ENCODE results near the gene RABEP2. TPM values are rescaled to one million over a fixed set of nuclear protein-coding genes. Genes with fewer than 3 reads are reported as not detected.

The RABEP2 gene
- total RNA-seq, 1 experiment from 2014 or later: 17.5 TPM

DNA sequence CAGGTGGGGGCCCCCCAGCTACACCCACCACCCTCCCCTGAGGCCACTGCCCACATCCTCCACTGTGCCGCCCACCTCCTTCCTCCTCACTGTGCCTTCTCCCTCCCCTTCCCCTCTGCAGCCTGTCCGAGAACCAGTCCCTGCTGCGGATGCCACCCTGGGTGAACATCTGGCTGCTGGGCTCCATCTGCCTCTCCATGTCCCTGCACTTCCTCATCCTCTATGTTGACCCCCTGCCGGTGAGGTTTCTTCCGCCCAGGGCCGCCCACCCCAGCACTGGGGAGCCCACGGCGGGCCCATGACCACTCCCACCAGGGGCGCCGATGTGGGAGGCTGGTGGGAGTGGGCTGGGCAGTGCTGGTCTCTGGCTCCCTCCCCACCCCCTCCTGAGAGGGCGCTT, 22.1 kb downstream of the RABEP2 start:
- no peaks in the 10 kb centered on the region for H4K20me1 ChIP-seq (ENCODE audit: control insufficient read depth, insufficient read depth, insufficient read length)
- no peaks in the 10 kb centered on the region for H3K27me3 Mint-ChIP-seq (ENCODE audit: low read depth)
- no peak overlapping the region for H3K9ac ChIP-seq (ENCODE audit: extremely low read depth, insufficient read length, low read length)
- H2BK20ac ChIP-seq (ENCODE audit: low read depth, low read length, poor library complexity, severe bottlenecking): no peak overlapping the region
- no peak overlapping the region for H2AK5ac ChIP-seq (ENCODE audit: insufficient read length, low read length)
- no peak overlapping the region for H3K56ac ChIP-seq (ENCODE audit: insufficient read length, low read depth, low read length)
- H3K4me2 ChIP-seq (ENCODE audit: insufficient read depth, insufficient read length, low read length): no peak overlapping the region
- no peaks in the 10 kb centered on the region for H3K9me3 Mint-ChIP-seq
- H3K27me3 ChIP-seq (ENCODE audit: insufficient read depth, low read length): no peaks in the 10 kb centered on the region
- no peak overlapping the region for H3K23ac ChIP-seq (ENCODE audit: insufficient read length, low read depth, low read length)
- no CpG with 5 or more reads among the region's 11 CpGs for WGBS (ENCODE audit: extremely low coverage, insufficient read length, low lambda C conversion rate)
- peaks cover 0 to 2% (median 0%) of the 10 kb centered on the region in 3 experiments; a peak in 1 of 7 replicates for H3K36me3 Mint-ChIP-seq (ENCODE audit: insufficient read depth in 1 of 3, low read depth in 3 of 3)
- H3T11ph ChIP-seq (ENCODE audit: low read length): no peak overlapping the region
- no peak overlapping the region for H3K4ac ChIP-seq (ENCODE audit: low read depth, low read length)
- H2BK12ac ChIP-seq (ENCODE audit: insufficient read length, low read depth, low read length): no peak overlapping the region
- no peaks in the 10 kb centered on the region; a peak in 1 of 4 replicates for H3K4me1 Mint-ChIP-seq
- no peak overlapping the region for H4K8ac ChIP-seq (replicated peaks; ENCODE audit: insufficient read length, low read depth, low read length)
- no peak overlapping the region for H3K14ac ChIP-seq (ENCODE audit: insufficient read depth, low read length)
- DNase-seq: no peak
- H3K18ac ChIP-seq (ENCODE audit: insufficient read length, low read depth, low read length): no peak overlapping the region
- H2AFZ ChIP-seq (ENCODE audit: low read length): no peak overlapping the region
- H3K27ac ChIP-seq (ENCODE audit: insufficient read length, low read depth, low read length): no peak overlapping the region
- no peaks in the 10 kb centered on the region for H3K23me2 ChIP-seq (ENCODE audit: insufficient read length, low read depth, low read length, poor library complexity, severe bottlenecking)
- no peaks in the 10 kb centered on the region for H3K4me1 ChIP-seq (ENCODE audit: insufficient read depth, low read length)
- H3K9me3 ChIP-seq (ENCODE audit: control insufficient read depth, low read depth, low read length): no peaks in the 10 kb centered on the region
- H3K79me1 ChIP-seq (ENCODE audit: insufficient read depth, low read depth, low read length, poor library complexity, severe bottlenecking): no peaks in the 10 kb centered on the region
- H4K91ac ChIP-seq (ENCODE audit: insufficient read length, low read depth, low read length): no peak overlapping the region
- H2BK120ac ChIP-seq (ENCODE audit: low read depth, low read length, poor library complexity, severe bottlenecking): no peak overlapping the region
- no peak overlapping the region for H3K27ac Mint-ChIP-seq
- H2BK5ac ChIP-seq (ENCODE audit: insufficient read length, low read length): no peak overlapping the region
- no peak overlapping the region for H2BK15ac ChIP-seq (ENCODE audit: low read depth, low read length)
- no peak overlapping the region; a peak in 1 of 5 replicates for H3K4me3 Mint-ChIP-seq
- no peaks in the 10 kb centered on the region for H3K79me2 ChIP-seq (ENCODE audit: insufficient read depth, low read length)
- TF ChIP-seq, protein P1, sequence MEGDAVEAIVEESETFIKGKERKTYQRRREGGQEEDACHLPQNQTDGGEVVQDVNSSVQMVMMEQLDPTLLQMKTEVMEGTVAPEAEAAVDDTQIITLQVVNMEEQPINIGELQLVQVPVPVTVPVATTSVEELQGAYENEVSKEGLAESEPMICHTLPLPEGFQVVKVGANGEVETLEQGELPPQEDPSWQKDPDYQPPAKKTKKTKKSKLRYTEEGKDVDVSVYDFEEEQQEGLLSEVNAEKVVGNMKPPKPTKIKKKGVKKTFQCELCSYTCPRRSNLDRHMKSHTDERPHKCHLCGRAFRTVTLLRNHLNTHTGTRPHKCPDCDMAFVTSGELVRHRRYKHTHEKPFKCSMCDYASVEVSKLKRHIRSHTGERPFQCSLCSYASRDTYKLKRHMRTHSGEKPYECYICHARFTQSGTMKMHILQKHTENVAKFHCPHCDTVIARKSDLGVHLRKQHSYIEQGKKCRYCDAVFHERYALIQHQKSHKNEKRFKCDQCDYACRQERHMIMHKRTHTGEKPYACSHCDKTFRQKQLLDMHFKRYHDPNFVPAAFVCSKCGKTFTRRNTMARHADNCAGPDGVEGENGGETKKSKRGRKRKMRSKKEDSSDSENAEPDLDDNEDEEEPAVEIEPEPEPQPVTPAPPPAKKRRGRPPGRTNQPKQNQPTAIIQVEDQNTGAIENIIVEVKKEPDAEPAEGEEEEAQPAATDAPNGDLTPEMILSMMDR (conservative IDR thresholded peaks at IDR 0.05): no peak
- H4K5ac ChIP-seq (ENCODE audit: insufficient read length, low read depth, low read length): no peak overlapping the region
